HepG2 (cell line): Measurements from ENCODE around the gene PRELP.

Experiments
- CTCF ChIP-seq: sonication (generic); formaldehyde crosslinking; IDR thresholded peaks from 2 replicates; pipeline ENCODE4 v1.5.0; 2020; ENCODE audit warnings: mild to moderate bottlenecking, missing genetic modification reagents, moderate library complexity
- HNRNPUL1 ChIP-seq: fragments of 200-400 bp; formaldehyde crosslinking; IDR thresholded peaks from 2 replicates; pipeline ENCODE4 v1.6.1; 2017; ENCODE audit warnings: low read depth, mild to moderate bottlenecking, low read length, moderate library complexity
- MTA1 ChIP-seq: sonication (generic); formaldehyde crosslinking; IDR thresholded peaks from 2 replicates; pipeline ENCODE4 v1.4.0; 2020; ENCODE audit warnings: missing genetic modification reagents, mild to moderate bottlenecking, borderline replicate concordance
- NCOA2 ChIP-seq: sonication (generic); formaldehyde crosslinking; IDR thresholded peaks from 2 replicates; pipeline ENCODE4 v1.8.0; 2022; ENCODE audit warnings: inconsistent platforms
- PAX8 ChIP-seq: sonication (generic); formaldehyde crosslinking; IDR thresholded peaks from 2 replicates; pipeline ENCODE4 v1.8.0; 2022; ENCODE audit warnings: mild to moderate bottlenecking, missing genetic modification reagents, borderline replicate concordance
- POLR2AphosphoS5 ChIP-seq: IDR thresholded peaks from 2 replicates; pipeline ENCODE4 v1.6.1; 2012; ENCODE audit warnings: low read depth, low read length
- RBAK ChIP-seq: sonication (generic); formaldehyde crosslinking; IDR thresholded peaks from 2 replicates; pipeline ENCODE4 v1.5.1; 2020; ENCODE audit warnings: mild to moderate bottlenecking, missing genetic modification reagents
- SRSF1 ChIP-seq: fragments of 200-400 bp; formaldehyde crosslinking; optimal IDR thresholded peaks from 2 replicates; pipeline ENCODE3; 2017; ENCODE audit warnings: mild to moderate bottlenecking, low read depth, low read length, moderate library complexity
- ZNF350 ChIP-seq: sonication (generic); formaldehyde crosslinking; IDR thresholded peaks from 2 replicates; pipeline ENCODE4 v1.4.0; 2020; ENCODE audit warnings: mild to moderate bottlenecking, low read depth, missing genetic modification reagents, borderline replicate concordance

- TF ChIP-seq MTA1: no peak
- TF ChIP-seq PAX8 (CRISPR knock-in tag): no peak
- TF ChIP-seq ZNF350 (CRISPR knock-in tag): no peak
- TF ChIP-seq SRSF1: no peak
- no peak for TF ChIP-seq CTCF (CRISPR knock-in tag)
- TF ChIP-seq POLR2AphosphoS5: no peak
- no peak for TF ChIP-seq HNRNPUL1
- no peak for TF ChIP-seq RBAK (CRISPR knock-in tag)
- TF ChIP-seq NCOA2 (CRISPR knock-in tag): no peak
Observed at GRCh38 chr1:203521074-203521794, 45.6 kb downstream of the PRELP start.
